GDM1 (cell line): ENCODE data around the gene MYH15.
"Not testable (repeated sequence)": the region's sequence is repeated elsewhere in the genome, so short reads cannot be mapped to it uniquely, and the experiment has no call there.

Experiments
- DNase-seq: peaks from one replicate; lab custom pipeline; 2025; lab: John Stamatoyannopoulos, UW

MYH15 gene

GRCh38 chr3:108388136-108389132 is 122.0 kb downstream of the MYH15 start:
- DNase-seq = no peak

- DNase-seq = no peak
Observed at GRCh38 chr3:108387063-108387462, 123.3 kb downstream of the MYH15 start.

- no peak for DNase-seq
Observed at GRCh38 chr3:108383306-108383705, 127.1 kb downstream of the MYH15 start.

- no peak for DNase-seq
Observed at GRCh38 chr3:108381529-108382140, 128.8 kb downstream of the MYH15 start.

GRCh38 chr3:108380128-108380795 is 130.1 kb downstream of the MYH15 start:
- no peak for DNase-seq

GRCh38 chr3:108378952-108379342 is 131.4 kb downstream of the MYH15 start:
- DNase-seq = not testable (repeated sequence)

- DNase-seq = no peak
Observed at GRCh38 chr3:108378153-108378951, 132.0 kb downstream of the MYH15 start.

GRCh38 chr3:108377384-108377783 is 133.0 kb downstream of the MYH15 start:
- no peak for DNase-seq

GRCh38 chr3:108376026-108376425 is 134.4 kb downstream of the MYH15 start:
- no peak for DNase-seq

GRCh38 chr3:108359011-108359410 is 151.4 kb downstream of the MYH15 start:
- DNase-seq = no peak

GRCh38 chr3:108357042-108357441 is 153.4 kb downstream of the MYH15 start:
- DNase-seq = no peak

- no peak for DNase-seq
Observed at GRCh38 chr3:108354562-108354961, 155.8 kb downstream of the MYH15 start.

GRCh38 chr3:108352176-108352575 is 158.2 kb downstream of the MYH15 start:
- no peak for DNase-seq

- no peak for DNase-seq
Observed at GRCh38 chr3:108346301-108347227, 163.8 kb downstream of the MYH15 start.

GRCh38 chr3:108345492-108346205 is 164.7 kb downstream of the MYH15 start:
- DNase-seq = no peak

- DNase-seq = no peak
Observed at GRCh38 chr3:108343491-108343890, 166.9 kb downstream of the MYH15 start.

GRCh38 chr3:108342837-108343486 is 167.4 kb downstream of the MYH15 start:
- DNase-seq = no peak

GRCh38 chr3:108341911-108342310 is 168.5 kb downstream of the MYH15 start:
- no peak for DNase-seq

- DNase-seq = no peak
Observed at GRCh38 chr3:108338901-108339545, 171.4 kb downstream of the MYH15 start.
